PFSK-1 (cell line): Measurements from ENCODE around the gene ROPN1.

Experiments used
- FOXP2 ChIP-seq: optimal IDR thresholded peaks from 2 replicates; pipeline ENCODE3; 2011; ENCODE audit warnings: borderline replicate concordance, control low read depth, inconsistent platforms; ENCODE audit not compliant: insufficient read depth; ENCODE audit errors: extremely low read length, extremely low read depth
- POLR2AphosphoS5 ChIP-seq: IDR thresholded peaks from 2 replicates; pipeline ENCODE4 v1.6.1; 2012; ENCODE audit warnings: low read depth, mild to moderate bottlenecking, control low read depth, low read length, moderate library complexity
- SIN3A ChIP-seq: IDR thresholded peaks from 2 replicates; pipeline ENCODE4 v1.6.1; 2012; ENCODE audit warnings: mild to moderate bottlenecking, low read length, moderate library complexity, borderline replicate concordance; ENCODE audit not compliant: insufficient read depth
- TAF1 ChIP-seq: IDR thresholded peaks from 2 replicates; pipeline ENCODE4 v1.6.1; 2012; ENCODE audit warnings: low read length, control low read depth, borderline replicate concordance; ENCODE audit not compliant: insufficient read depth
- TF ChIP-seq, protein P1 (sequence below), 2 experiments: IDR thresholded peaks; 2 replicates each; pipeline versions ENCODE4 v1.6.1 to v1.8.0; 2011 to 2012; ENCODE audit warnings: low read depth in 2 of 2, low read length in 2 of 2, control low read depth in 1 of 2, inconsistent platforms in 1 of 2, mild to moderate bottlenecking in 1 of 2, moderate library complexity in 1 of 2; ENCODE audit not compliant: insufficient read depth in 1 of 2

The ROPN1 gene

DNA sequence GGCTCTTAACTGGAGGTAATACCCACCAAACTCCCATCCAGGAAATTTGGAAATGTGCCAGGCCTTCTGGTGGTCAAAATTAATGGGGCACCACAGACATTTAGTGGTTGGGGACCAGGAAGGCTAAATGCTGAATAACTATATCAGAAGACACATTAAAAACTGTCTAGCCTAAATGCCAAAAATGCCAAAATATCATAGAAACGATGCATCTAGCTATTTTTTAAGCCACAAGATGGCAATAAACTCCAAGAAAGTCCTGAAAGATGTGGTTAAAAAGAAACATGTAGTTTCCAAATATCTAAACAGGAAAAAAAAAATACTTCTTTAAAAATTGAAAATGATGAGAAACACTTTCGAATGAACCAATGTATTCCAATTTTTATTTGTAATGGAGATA is 50.8 kb downstream of the ROPN1 start:
- no peak for TF ChIP-seq FOXP2
- TF ChIP-seq, protein P1, sequence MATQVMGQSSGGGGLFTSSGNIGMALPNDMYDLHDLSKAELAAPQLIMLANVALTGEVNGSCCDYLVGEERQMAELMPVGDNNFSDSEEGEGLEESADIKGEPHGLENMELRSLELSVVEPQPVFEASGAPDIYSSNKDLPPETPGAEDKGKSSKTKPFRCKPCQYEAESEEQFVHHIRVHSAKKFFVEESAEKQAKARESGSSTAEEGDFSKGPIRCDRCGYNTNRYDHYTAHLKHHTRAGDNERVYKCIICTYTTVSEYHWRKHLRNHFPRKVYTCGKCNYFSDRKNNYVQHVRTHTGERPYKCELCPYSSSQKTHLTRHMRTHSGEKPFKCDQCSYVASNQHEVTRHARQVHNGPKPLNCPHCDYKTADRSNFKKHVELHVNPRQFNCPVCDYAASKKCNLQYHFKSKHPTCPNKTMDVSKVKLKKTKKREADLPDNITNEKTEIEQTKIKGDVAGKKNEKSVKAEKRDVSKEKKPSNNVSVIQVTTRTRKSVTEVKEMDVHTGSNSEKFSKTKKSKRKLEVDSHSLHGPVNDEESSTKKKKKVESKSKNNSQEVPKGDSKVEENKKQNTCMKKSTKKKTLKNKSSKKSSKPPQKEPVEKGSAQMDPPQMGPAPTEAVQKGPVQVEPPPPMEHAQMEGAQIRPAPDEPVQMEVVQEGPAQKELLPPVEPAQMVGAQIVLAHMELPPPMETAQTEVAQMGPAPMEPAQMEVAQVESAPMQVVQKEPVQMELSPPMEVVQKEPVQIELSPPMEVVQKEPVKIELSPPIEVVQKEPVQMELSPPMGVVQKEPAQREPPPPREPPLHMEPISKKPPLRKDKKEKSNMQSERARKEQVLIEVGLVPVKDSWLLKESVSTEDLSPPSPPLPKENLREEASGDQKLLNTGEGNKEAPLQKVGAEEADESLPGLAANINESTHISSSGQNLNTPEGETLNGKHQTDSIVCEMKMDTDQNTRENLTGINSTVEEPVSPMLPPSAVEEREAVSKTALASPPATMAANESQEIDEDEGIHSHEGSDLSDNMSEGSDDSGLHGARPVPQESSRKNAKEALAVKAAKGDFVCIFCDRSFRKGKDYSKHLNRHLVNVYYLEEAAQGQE (IDR thresholded peaks at IDR 0.05; ENCODE audit: insufficient read depth in 1 of 2, low read depth in 2 of 2, low read length in 2 of 2), result no peak
- no peak for TF ChIP-seq TAF1
- TF ChIP-seq SIN3A, result no peak

DNA sequence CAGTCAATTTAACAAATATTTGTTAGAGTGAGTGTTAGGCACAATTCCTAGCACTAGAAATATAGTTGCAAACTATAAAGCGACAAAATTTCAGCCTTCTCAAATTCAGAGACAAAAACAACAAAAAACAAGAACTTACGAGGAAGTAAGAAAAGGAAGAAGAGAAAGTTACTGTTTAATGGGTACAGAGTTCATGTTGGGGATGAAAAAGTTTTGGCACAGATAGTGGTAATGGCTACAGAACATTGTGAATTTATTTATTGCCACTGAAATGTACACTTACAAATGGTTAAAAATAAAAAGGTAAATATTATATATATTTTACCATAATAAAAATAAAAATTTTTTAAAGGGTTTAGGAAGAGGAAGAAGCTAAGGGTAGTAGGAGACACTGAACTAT is 52.2 kb downstream of the ROPN1 start:
- no peak for TF ChIP-seq POLR2AphosphoS5
- TF ChIP-seq FOXP2, result no peak
- TF ChIP-seq, protein P1 (IDR thresholded peaks at IDR 0.05; ENCODE audit: insufficient read depth in 1 of 2, low read depth in 2 of 2, low read length in 2 of 2), result no peak
- TF ChIP-seq SIN3A, result no peak
- TF ChIP-seq TAF1, result no peak

DNA sequence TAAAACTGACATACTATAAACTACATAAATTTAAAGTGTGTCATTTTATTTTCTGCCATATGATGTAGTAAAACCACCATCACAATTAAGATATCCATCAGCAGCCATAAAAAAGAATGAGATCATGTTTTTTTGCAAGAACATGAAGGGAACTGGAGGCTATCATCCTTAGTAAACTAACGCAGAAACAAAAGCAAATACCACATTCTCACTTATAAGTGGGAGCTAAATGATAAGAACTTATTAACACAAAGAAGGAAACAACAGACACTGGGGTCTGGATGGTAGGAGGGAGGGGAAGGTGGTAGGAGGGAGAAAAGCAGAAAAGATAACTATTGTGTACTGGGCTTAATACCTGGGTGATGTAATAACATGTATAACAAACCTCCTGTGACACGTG is 55.5 kb downstream of the ROPN1 start:
- TF ChIP-seq FOXP2, result no peak
- no peak for TF ChIP-seq SIN3A
- TF ChIP-seq TAF1, result no peak
- TF ChIP-seq POLR2AphosphoS5, result no peak
- TF ChIP-seq, protein P1 (IDR thresholded peaks at IDR 0.05; ENCODE audit: insufficient read depth in 1 of 2, low read depth in 2 of 2, low read length in 2 of 2), result no peak

DNA sequence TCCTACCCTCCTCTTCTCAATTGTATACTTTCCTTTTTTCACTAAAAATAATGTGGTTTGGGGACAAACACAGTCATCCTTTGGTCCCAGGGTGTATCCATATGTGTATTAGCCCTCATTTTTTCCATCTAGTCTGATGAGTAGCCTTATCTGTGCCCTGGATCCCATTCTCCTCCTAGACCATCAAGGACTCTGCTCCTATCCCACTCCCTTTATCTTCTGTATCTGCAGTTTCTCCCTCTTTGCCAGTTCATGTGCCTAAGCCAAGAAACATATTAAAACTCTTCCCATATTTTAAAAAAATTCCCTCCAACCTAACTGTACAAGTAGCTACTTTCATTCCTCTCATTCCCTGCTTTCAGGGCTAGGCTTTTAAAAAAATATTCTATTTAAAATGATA is 56.1 kb downstream of the ROPN1 start:
- TF ChIP-seq FOXP2 (no peak), SIN3A (no peak), POLR2AphosphoS5 (no peak), TAF1 (no peak)
- TF ChIP-seq, protein P1 (IDR thresholded peaks at IDR 0.05; ENCODE audit: insufficient read depth in 1 of 2, low read depth in 2 of 2, low read length in 2 of 2), result no peak

DNA sequence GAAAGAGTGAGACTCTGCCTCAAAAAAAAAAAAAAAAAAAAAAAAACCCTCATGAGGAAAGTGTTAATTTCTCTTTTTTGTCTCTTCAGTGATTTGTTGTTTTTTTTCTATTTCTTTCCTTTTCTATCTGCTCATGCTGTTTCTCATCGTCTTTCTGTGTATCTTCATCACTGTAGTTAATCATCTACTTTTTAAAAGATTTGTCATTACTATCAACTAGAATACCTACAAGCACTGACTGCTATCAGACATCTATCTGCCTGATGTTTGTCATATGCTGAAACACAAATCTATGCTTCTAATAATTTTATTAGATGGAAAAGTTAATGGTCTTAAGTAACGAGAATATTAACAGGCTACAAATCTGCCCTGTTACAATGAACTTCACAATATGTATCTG is 57.7 kb downstream of the ROPN1 start:
- TF ChIP-seq SIN3A, result no peak
- no peak for TF ChIP-seq FOXP2
- TF ChIP-seq, protein P1 (IDR thresholded peaks at IDR 0.05; ENCODE audit: insufficient read depth in 1 of 2, low read depth in 2 of 2, low read length in 2 of 2), result no peak
- no peak for TF ChIP-seq TAF1
- no peak for TF ChIP-seq POLR2AphosphoS5
